Endothelial cell of umbilical vein (primary cell): ENCODE data around the gene C2CD4B.

Experiments used
- CTCF ChIP-seq, 2 donors: IDR thresholded peaks; 1 replicate in 1 of 2; 2 replicates in 1 of 2; pipeline ENCODE4 v1.5.1; 2011; ENCODE audit warnings: low read length in 2 of 2, mild to moderate bottlenecking in 2 of 2, moderate library complexity in 2 of 2, control low read depth in 1 of 2, inconsistent platforms in 1 of 2, low read depth in 1 of 2; ENCODE audit not compliant: insufficient read depth in 1 of 2; ENCODE audit errors: extremely low read depth in 1 of 2
- EZH2 ChIP-seq: IDR thresholded peaks from 2 replicates; pipeline ENCODE4 v1.6.1; 2012; ENCODE audit warnings: borderline replicate concordance, low read depth, mild to moderate bottlenecking, moderate library complexity, low read length, inconsistent platforms; ENCODE audit not compliant: severe bottlenecking
- POLR2A ChIP-seq: IDR thresholded peaks from 2 replicates; pipeline ENCODE4 v1.6.1; 2012; ENCODE audit warnings: low read depth, mild to moderate bottlenecking, control low read depth, low read length

GRCh38 chr15:62209821-62210220, 44.7 kb upstream of the C2CD4B start:
- no peak for TF ChIP-seq CTCF (IDR thresholded peaks at IDR 0.05; ENCODE audit: extremely low read depth in 1 of 2, insufficient read depth in 1 of 2, low read depth in 1 of 2, low read length in 2 of 2)
- TF ChIP-seq EZH2 = no peak
- no peak for TF ChIP-seq POLR2A
